HEK293 (cell line): ENCODE measurements around the gene CNTNAP4.

Source experiments
- CTCF ChIA-PET: fragments of 350-600 bp; formaldehyde crosslinking; extraction: SDS; loops from one replicate; lab custom pipeline; 2021; ENCODE audit warnings: antibody characterized with exemption; lab: Yijun Ruan, JAX
- POLR2A ChIA-PET: fragments of 300-600 bp; formaldehyde crosslinking; extraction: SDS; loops from one replicate; lab custom pipeline; 2020; ENCODE audit warnings: antibody characterized with exemption, inconsistent platforms; lab: Yijun Ruan, JAX
- H3K27ac ChIP-seq: fragments of 200-500 bp; sonication (Bioruptor generic); 2 replicates; pipeline ENCODE4 v1.5.1; 2014; ENCODE audit warnings: low read depth, low read length, control low read depth, inconsistent platforms; ENCODE audit errors: extremely low read depth
- H3K36me3 ChIP-seq, 2 experiments: fragments of 200-500 bp in 1 of 2; sonication (Bioruptor generic) in 1 of 2; 1 replicate in 1 of 2; 2 replicates in 1 of 2; pipeline ENCODE4 v1.5.1; 2014 to 2017; ENCODE audit warnings: inconsistent platforms in 2 of 2, low read length in 2 of 2; ENCODE audit not compliant: control insufficient read depth in 2 of 2, insufficient read depth in 1 of 2
- H3K4me1 ChIP-seq: fragments of 200-500 bp; sonication (Bioruptor generic); 2 replicates; pipeline ENCODE4 v1.5.1; 2014; ENCODE audit warnings: mild to moderate bottlenecking, low read length, inconsistent platforms; ENCODE audit not compliant: control insufficient read depth, insufficient read depth
- H3K4me3 ChIP-seq: 2 replicates; pipeline ENCODE4 v1.5.1; 2011; ENCODE audit warnings: low read depth, mild to moderate bottlenecking, control low read depth, low read length, moderate library complexity
- H3K9me3 ChIP-seq: fragments of 200-500 bp; sonication (Bioruptor generic); 2 replicates; pipeline ENCODE4 v1.5.1; 2014; ENCODE audit warnings: low read depth, low read length, inconsistent platforms; ENCODE audit not compliant: control insufficient read depth, insufficient read depth
- EGR2 ChIP-seq: fragments of 450-650 bp; formaldehyde crosslinking; IDR thresholded peaks from 2 replicates; pipeline ENCODE4 v1.5.1; 2016; ENCODE audit warnings: low read depth, missing biosample characterization, missing genetic modification characterization
- GLI2 ChIP-seq: fragments of 450-650 bp; formaldehyde crosslinking; IDR thresholded peaks from 2 replicates; pipeline ENCODE4; 2017; ENCODE audit warnings: missing biosample characterization, missing genetic modification characterization, low read depth, borderline replicate concordance
- KLF9 ChIP-seq: fragments of 450-650 bp; formaldehyde crosslinking; IDR thresholded peaks from 2 replicates; pipeline ENCODE4 v1.5.1; 2016; ENCODE audit warnings: missing biosample characterization, missing genetic modification characterization, low read depth
- ZBTB1 ChIP-seq: fragments of 450-650 bp; formaldehyde crosslinking; IDR thresholded peaks from 2 replicates; pipeline ENCODE4 v1.5.1; 2016; ENCODE audit warnings: missing biosample characterization, missing genetic modification characterization
- ZBTB21 ChIP-seq: fragments of 450-650 bp; formaldehyde crosslinking; IDR thresholded peaks from 2 replicates; pipeline ENCODE4 v1.5.1; 2017; ENCODE audit warnings: missing biosample characterization, missing genetic modification characterization
- ZNF292 ChIP-seq: fragments of 450-650 bp; formaldehyde crosslinking; IDR thresholded peaks from 2 replicates; pipeline ENCODE4 v1.5.1; 2016; ENCODE audit warnings: low read depth, missing biosample characterization, missing genetic modification characterization, borderline replicate concordance
- ZNF514 ChIP-seq: fragments of 450-650 bp; formaldehyde crosslinking; IDR thresholded peaks from 2 replicates; pipeline ENCODE4 v1.5.1; 2016; ENCODE audit warnings: missing biosample characterization, missing genetic modification characterization
- ZNF521 ChIP-seq: fragments of 450-650 bp; formaldehyde crosslinking; IDR thresholded peaks from 2 replicates; pipeline ENCODE4 v1.5.1; 2017; ENCODE audit warnings: missing biosample characterization, mild to moderate bottlenecking, missing genetic modification characterization
- ZNF560 ChIP-seq: fragments of 450-650 bp; formaldehyde crosslinking; IDR thresholded peaks from 2 replicates; pipeline ENCODE4 v1.5.1; 2017; ENCODE audit warnings: missing biosample characterization, missing genetic modification characterization, borderline replicate concordance
- ZNF777 ChIP-seq: fragments of 450-650 bp; formaldehyde crosslinking; IDR thresholded peaks from 2 replicates; pipeline ENCODE4 v1.5.1; 2017; ENCODE audit warnings: missing biosample characterization, missing genetic modification characterization, borderline replicate concordance
- ZNF843 ChIP-seq: fragments of 450-650 bp; formaldehyde crosslinking; IDR thresholded peaks from 2 replicates; pipeline ENCODE4 v1.5.1; 2016; ENCODE audit warnings: missing biosample characterization, missing genetic modification characterization
- ZSCAN16 ChIP-seq: fragments of 450-650 bp; formaldehyde crosslinking; IDR thresholded peaks from 2 replicates; pipeline ENCODE4 v1.5.1; 2016; ENCODE audit warnings: missing biosample characterization, missing genetic modification characterization
- ZXDB ChIP-seq: fragments of 450-650 bp; formaldehyde crosslinking; IDR thresholded peaks from 2 replicates; pipeline ENCODE4 v1.5.1; 2016; ENCODE audit warnings: missing biosample characterization, missing genetic modification characterization
- TF ChIP-seq, protein P1 (sequence below): fragments of 450-650 bp; formaldehyde crosslinking; IDR thresholded peaks from 2 replicates; pipeline ENCODE4 v1.5.0; 2017; ENCODE audit warnings: missing biosample characterization, missing genetic modification characterization, borderline replicate concordance
- TF ChIP-seq, protein P2 (sequence below): fragments of 450-650 bp; formaldehyde crosslinking; IDR thresholded peaks from 2 replicates; pipeline ENCODE4 v1.5.1; 2016; ENCODE audit warnings: missing biosample characterization, missing genetic modification characterization
- TF ChIP-seq, protein P3 (sequence below): fragments of 450-650 bp; formaldehyde crosslinking; IDR thresholded peaks from 2 replicates; pipeline ENCODE4 v1.5.1; 2016; ENCODE audit warnings: missing biosample characterization, missing genetic modification characterization
- TF ChIP-seq, protein P4 (sequence below): fragments of 450-650 bp; formaldehyde crosslinking; IDR thresholded peaks from 2 replicates; pipeline ENCODE4 v1.5.1; 2016; ENCODE audit warnings: missing biosample characterization, missing genetic modification characterization

CNTNAP4 gene

DNA sequence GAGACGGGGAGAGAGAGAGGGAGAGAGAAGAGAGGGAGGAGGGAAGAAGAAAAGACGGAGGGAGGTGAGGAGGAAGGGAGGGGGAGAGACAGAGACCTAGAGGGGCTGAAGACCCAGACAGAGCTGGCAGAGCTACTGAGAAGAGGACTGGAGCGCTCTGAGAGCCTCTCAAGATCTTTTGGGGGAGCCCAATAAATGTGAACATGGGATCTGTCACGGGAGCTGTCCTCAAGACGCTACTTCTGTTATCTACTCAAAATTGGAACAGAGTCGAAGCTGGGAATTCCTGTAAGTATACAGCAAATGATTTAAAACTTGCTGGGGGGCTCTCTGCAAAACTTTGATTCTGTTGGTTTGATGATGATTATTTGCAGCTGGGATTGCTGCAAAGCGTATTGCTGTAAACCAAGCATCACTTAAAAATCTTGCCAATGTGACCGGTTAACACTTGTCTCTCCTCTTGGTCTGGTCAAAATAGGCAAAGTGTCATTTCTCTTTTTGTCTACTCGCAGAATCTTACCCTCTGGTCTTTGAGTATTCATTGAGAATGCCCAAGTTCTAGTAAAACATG is 344 bp downstream of the CNTNAP4 start:
- no peak overlapping the region for H3K4me3 ChIP-seq
- CTCF ChIA-PET = no interaction called here
- H3K4me1 ChIP-seq = no peaks in the 10 kb centered on the region
- no peaks in the 10 kb centered on the region for H3K9me3 ChIP-seq
- TF ChIP-seq, protein P1, sequence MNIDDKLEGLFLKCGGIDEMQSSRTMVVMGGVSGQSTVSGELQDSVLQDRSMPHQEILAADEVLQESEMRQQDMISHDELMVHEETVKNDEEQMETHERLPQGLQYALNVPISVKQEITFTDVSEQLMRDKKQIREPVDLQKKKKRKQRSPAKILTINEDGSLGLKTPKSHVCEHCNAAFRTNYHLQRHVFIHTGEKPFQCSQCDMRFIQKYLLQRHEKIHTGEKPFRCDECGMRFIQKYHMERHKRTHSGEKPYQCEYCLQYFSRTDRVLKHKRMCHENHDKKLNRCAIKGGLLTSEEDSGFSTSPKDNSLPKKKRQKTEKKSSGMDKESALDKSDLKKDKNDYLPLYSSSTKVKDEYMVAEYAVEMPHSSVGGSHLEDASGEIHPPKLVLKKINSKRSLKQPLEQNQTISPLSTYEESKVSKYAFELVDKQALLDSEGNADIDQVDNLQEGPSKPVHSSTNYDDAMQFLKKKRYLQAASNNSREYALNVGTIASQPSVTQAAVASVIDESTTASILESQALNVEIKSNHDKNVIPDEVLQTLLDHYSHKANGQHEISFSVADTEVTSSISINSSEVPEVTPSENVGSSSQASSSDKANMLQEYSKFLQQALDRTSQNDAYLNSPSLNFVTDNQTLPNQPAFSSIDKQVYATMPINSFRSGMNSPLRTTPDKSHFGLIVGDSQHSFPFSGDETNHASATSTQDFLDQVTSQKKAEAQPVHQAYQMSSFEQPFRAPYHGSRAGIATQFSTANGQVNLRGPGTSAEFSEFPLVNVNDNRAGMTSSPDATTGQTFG = no peak
- no peak for TF ChIP-seq ZBTB1 (tag by site-specific recombination)
- no peak for TF ChIP-seq ZNF514 (tag by site-specific recombination)
- TF ChIP-seq, protein P2, sequence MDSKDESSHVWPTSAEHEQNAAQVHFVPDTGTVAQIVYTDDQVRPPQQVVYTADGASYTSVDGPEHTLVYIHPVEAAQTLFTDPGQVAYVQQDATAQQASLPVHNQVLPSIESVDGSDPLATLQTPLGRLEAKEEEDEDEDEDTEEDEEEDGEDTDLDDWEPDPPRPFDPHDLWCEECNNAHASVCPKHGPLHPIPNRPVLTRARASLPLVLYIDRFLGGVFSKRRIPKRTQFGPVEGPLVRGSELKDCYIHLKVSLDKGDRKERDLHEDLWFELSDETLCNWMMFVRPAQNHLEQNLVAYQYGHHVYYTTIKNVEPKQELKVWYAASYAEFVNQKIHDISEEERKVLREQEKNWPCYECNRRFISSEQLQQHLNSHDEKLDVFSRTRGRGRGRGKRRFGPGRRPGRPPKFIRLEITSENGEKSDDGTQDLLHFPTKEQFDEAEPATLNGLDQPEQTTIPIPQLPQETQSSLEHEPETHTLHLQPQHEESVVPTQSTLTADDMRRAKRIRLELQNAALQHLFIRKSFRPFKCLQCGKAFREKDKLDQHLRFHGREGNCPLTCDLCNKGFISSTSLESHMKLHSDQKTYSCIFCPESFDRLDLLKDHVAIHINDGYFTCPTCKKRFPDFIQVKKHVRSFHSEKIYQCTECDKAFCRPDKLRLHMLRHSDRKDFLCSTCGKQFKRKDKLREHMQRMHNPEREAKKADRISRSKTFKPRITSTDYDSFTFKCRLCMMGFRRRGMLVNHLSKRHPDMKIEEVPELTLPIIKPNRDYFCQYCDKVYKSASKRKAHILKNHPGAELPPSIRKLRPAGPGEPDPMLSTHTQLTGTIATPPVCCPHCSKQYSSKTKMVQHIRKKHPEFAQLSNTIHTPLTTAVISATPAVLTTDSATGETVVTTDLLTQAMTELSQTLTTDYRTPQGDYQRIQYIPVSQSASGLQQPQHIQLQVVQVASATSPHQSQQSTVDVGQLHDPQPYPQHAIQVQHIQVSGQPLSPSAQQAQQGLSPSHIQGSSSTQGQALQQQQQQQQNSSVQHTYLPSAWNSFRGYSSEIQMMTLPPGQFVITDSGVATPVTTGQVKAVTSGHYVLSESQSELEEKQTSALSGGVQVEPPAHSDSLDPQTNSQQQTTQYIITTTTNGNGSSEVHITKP (tag by site-specific recombination) = no peak
- no peak for TF ChIP-seq ZNF777 (tag by site-specific recombination)
- no peak for TF ChIP-seq GLI2
- TF ChIP-seq KLF9 (tag by site-specific recombination) = no peak
- no peak for TF ChIP-seq ZNF843 (tag by site-specific recombination)
- no peak for TF ChIP-seq ZNF521 (tag by site-specific recombination)
- TF ChIP-seq, protein P3, sequence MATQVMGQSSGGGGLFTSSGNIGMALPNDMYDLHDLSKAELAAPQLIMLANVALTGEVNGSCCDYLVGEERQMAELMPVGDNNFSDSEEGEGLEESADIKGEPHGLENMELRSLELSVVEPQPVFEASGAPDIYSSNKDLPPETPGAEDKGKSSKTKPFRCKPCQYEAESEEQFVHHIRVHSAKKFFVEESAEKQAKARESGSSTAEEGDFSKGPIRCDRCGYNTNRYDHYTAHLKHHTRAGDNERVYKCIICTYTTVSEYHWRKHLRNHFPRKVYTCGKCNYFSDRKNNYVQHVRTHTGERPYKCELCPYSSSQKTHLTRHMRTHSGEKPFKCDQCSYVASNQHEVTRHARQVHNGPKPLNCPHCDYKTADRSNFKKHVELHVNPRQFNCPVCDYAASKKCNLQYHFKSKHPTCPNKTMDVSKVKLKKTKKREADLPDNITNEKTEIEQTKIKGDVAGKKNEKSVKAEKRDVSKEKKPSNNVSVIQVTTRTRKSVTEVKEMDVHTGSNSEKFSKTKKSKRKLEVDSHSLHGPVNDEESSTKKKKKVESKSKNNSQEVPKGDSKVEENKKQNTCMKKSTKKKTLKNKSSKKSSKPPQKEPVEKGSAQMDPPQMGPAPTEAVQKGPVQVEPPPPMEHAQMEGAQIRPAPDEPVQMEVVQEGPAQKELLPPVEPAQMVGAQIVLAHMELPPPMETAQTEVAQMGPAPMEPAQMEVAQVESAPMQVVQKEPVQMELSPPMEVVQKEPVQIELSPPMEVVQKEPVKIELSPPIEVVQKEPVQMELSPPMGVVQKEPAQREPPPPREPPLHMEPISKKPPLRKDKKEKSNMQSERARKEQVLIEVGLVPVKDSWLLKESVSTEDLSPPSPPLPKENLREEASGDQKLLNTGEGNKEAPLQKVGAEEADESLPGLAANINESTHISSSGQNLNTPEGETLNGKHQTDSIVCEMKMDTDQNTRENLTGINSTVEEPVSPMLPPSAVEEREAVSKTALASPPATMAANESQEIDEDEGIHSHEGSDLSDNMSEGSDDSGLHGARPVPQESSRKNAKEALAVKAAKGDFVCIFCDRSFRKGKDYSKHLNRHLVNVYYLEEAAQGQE (tag by site-specific recombination) = no peak
- no peak for TF ChIP-seq ZNF560 (tag by site-specific recombination)
- no peak for TF ChIP-seq ZNF292 (tag by site-specific recombination)
- TF ChIP-seq EGR2 (tag by site-specific recombination) = no peak
- TF ChIP-seq, protein P4, sequence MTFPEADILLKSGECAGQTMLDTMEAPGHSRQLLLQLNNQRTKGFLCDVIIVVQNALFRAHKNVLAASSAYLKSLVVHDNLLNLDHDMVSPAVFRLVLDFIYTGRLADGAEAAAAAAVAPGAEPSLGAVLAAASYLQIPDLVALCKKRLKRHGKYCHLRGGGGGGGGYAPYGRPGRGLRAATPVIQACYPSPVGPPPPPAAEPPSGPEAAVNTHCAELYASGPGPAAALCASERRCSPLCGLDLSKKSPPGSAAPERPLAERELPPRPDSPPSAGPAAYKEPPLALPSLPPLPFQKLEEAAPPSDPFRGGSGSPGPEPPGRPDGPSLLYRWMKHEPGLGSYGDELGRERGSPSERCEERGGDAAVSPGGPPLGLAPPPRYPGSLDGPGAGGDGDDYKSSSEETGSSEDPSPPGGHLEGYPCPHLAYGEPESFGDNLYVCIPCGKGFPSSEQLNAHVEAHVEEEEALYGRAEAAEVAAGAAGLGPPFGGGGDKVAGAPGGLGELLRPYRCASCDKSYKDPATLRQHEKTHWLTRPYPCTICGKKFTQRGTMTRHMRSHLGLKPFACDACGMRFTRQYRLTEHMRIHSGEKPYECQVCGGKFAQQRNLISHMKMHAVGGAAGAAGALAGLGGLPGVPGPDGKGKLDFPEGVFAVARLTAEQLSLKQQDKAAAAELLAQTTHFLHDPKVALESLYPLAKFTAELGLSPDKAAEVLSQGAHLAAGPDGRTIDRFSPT (tag by site-specific recombination) = no peak
- no peak for TF ChIP-seq ZXDB (tag by site-specific recombination)
- TF ChIP-seq ZBTB21 (tag by site-specific recombination) = no peak
- no peak for TF ChIP-seq ZSCAN16 (tag by site-specific recombination)
- POLR2A ChIA-PET = no interaction called here
- no peak overlapping the region for H3K27ac ChIP-seq
- H3K36me3 ChIP-seq = no peaks in the 10 kb centered on the region
